HepG2 (cell line): ENCODE data around the gene ZC3H8. TPM values are rescaled to one million over a fixed set of nuclear protein-coding genes. Genes with fewer than 3 reads are reported as not detected.

ENCODE experiments used
- ATAC-seq: fragments of 200-7000 bp; cut with Tn5 transposase; 3 replicates; pipeline ENCODE4 v1.9.1; 2020; ENCODE audit warnings: mild to moderate bottlenecking, moderate library complexity
- BruUV-seq: library from RNA; stranded (reverse); fragments of 400-500 nt; replicated peaks from 2 replicates; lab custom pipeline; 2021; lab: Mats Ljungman, UMichigan
- CTCF ChIA-PET: fragments of 300-600 bp; formaldehyde crosslinking; extraction: SDS; loops from one replicate; lab custom pipeline; 2021; ENCODE audit warnings: low total read pairs, inconsistent platforms, low intra/inter-chr PET ratio; lab: Yijun Ruan, JAX
- POLR2A ChIA-PET: fragments of 350-600 bp; sonication (Branson Sonifier 250); formaldehyde crosslinking; loops from one replicate; lab custom pipeline; 2020; ENCODE audit warnings: antibody characterized with exemption, inconsistent platforms; lab: Yijun Ruan, JAX
- DNase-seq: peaks from one replicate; pipeline ENCODE4 v3.0.0-alpha.2; 2015; ENCODE audit warnings: low spot score
- FAIRE-seq: peaks from 3 replicates; lab custom pipeline; 2011; peaks lifted over from hg19 to GRCh38; lab: Jason Lieb, UNC
- H2AFZ ChIP-seq: one replicate; pipeline ENCODE4 v1.6.1; 2011; ENCODE audit warnings: low read length, inconsistent platforms
- H3K27ac ChIP-seq: fragments of 300-600 bp; 3 replicates; pipeline ENCODE4 v1.8.0; 2011; ENCODE audit warnings: mixed run types, mild to moderate bottlenecking, mixed read lengths, low read length, inconsistent platforms; ENCODE audit not compliant: insufficient read depth; ENCODE audit errors: extremely low read length
- H3K27me3 ChIP-seq, 2 experiments: fragments of 200-600 bp in 1 of 2; 2 replicates in 1 of 2; 3 replicates in 1 of 2; pipeline versions ENCODE4 v1.6.0 to v1.8.0; 2011; ENCODE audit warnings: low read length in 2 of 2, mild to moderate bottlenecking in 2 of 2, moderate library complexity in 2 of 2, inconsistent platforms in 1 of 2; ENCODE audit not compliant: insufficient read depth in 2 of 2, control insufficient read depth in 1 of 2
- H3K36me3 ChIP-seq, 2 experiments: fragments of 200-600 bp in 1 of 2; replicated peaks in 1 of 2; 2 replicates in 1 of 2; 3 replicates in 1 of 2; pipeline versions ENCODE4 v1.5.1 to v1.8.0; 2011; ENCODE audit warnings: low read length in 2 of 2, inconsistent platforms in 1 of 2; ENCODE audit not compliant: insufficient read depth in 2 of 2, control insufficient read depth in 1 of 2
- H3K4me1 ChIP-seq: 2 replicates; pipeline ENCODE4 v1.5.1; 2012; ENCODE audit warnings: low read length, inconsistent platforms; ENCODE audit not compliant: insufficient read depth
- H3K4me2 ChIP-seq: 2 replicates; pipeline ENCODE4 v1.6.0; 2011; ENCODE audit warnings: low read depth, low read length, inconsistent platforms
- H3K4me3 ChIP-seq, 3 experiments: fragments of 200-600 bp in 1 of 3; sonication (generic), shearing (Covaris generic) in 1 of 3; replicated peaks in 1 of 3; 2 replicates each; pipeline ENCODE4 v1.5.1; 2011 to 2016; ENCODE audit warnings: low read length in 3 of 3, inconsistent platforms in 2 of 3, low read depth in 2 of 3, mild to moderate bottlenecking in 2 of 3, control low read depth in 1 of 3, mixed read lengths in 1 of 3; ENCODE audit not compliant: insufficient read depth in 1 of 3
- H3K79me2 ChIP-seq: one replicate; pipeline ENCODE4 v1.6.1; 2011; ENCODE audit warnings: low read length, inconsistent platforms; ENCODE audit not compliant: insufficient read depth
- H3K9ac ChIP-seq: 2 replicates; pipeline ENCODE4 v1.6.0; 2011; ENCODE audit warnings: mild to moderate bottlenecking, low read depth, low read length, inconsistent platforms; ENCODE audit not compliant: insufficient read depth
- H3K9me3 ChIP-seq: 2 replicates; pipeline ENCODE4 v1.5.1; 2012; ENCODE audit warnings: mild to moderate bottlenecking, low read length
- H4K20me1 ChIP-seq: 2 replicates; pipeline ENCODE4 v1.6.0; 2011; ENCODE audit warnings: inconsistent platforms, mild to moderate bottlenecking, low read length, moderate library complexity; ENCODE audit not compliant: insufficient read depth
- HNRNPUL1 ChIP-seq: fragments of 200-400 bp; formaldehyde crosslinking; IDR thresholded peaks from 2 replicates; pipeline ENCODE4 v1.6.1; 2017; ENCODE audit warnings: low read depth, mild to moderate bottlenecking, low read length, moderate library complexity
- POLR2A ChIP-seq, 2 experiments: IDR thresholded peaks; 2 replicates each; pipeline ENCODE4 v1.6.1; 2011; ENCODE audit warnings: low read depth in 2 of 2, low read length in 2 of 2, mild to moderate bottlenecking in 1 of 2, moderate library complexity in 1 of 2; ENCODE audit not compliant: insufficient read depth in 1 of 2
- RBM39 ChIP-seq: fragments of 200-400 bp; formaldehyde crosslinking; IDR thresholded peaks from one replicate; pipeline ENCODE4 v1.6.1; 2018; ENCODE audit warnings: antibody characterized with exemption, mild to moderate bottlenecking, low read depth, low read length; ENCODE audit not compliant: poor library complexity, severe bottlenecking
- RFX5 ChIP-seq: IDR thresholded peaks from 2 replicates; pipeline ENCODE4 v1.6.1; 2011; ENCODE audit warnings: low read depth, low read length, improper control_type of control experiment
- SALL2 ChIP-seq: sonication (generic); formaldehyde crosslinking; IDR thresholded peaks from 2 replicates; pipeline ENCODE4 v1.8.1; 2023; ENCODE audit warnings: mild to moderate bottlenecking, missing genetic modification reagents, inconsistent platforms
- THAP11 ChIP-seq: IDR thresholded peaks from 2 replicates; pipeline ENCODE4 v1.6.1; 2016; ENCODE audit warnings: missing biosample characterization, missing genetic modification reagents
- ZNF33B ChIP-seq: sonication (generic); formaldehyde crosslinking; IDR thresholded peaks from 2 replicates; pipeline ENCODE4 v1.5.1; 2020; ENCODE audit warnings: mild to moderate bottlenecking, missing genetic modification reagents
- ZNF350 ChIP-seq: sonication (generic); formaldehyde crosslinking; IDR thresholded peaks from 2 replicates; pipeline ENCODE4 v1.4.0; 2020; ENCODE audit warnings: mild to moderate bottlenecking, low read depth, missing genetic modification reagents, borderline replicate concordance
- ZNF431 ChIP-seq: sonication (generic); formaldehyde crosslinking; IDR thresholded peaks from 2 replicates; pipeline ENCODE4 v1.9.0; 2022; ENCODE audit warnings: missing genetic modification reagents, low read depth, mild to moderate bottlenecking, borderline replicate concordance
- WGBS: methylation state at CpG from one replicate; pipeline ENCODE4 v1.1.6; 2017; ENCODE audit warnings: low lambda C conversion rate; 5-methylcytosine and 5-hydroxymethylcytosine counted together
- in situ Hi-C: cut with HindIII; loops from 2 replicates; pipeline ENCODE4 v1.10.0; 2017; ENCODE audit warnings: low pct_unique_long_range_greater_than_20kb; ENCODE audit not compliant: extremely low pct_ligation_motif_present
- intact Hi-C: fragments of 100-400 bp; cut with micrococcal nuclease; formaldehyde crosslinking; loops from one replicate; pipeline ENCODE4 v1.10.0; 2022; ENCODE audit not compliant: unreplicated experiment
- polyA plus RNA-seq, 8 experiments: library from polyadenylated mRNA; depleted of rRNA in 3 of 8; stranded (reverse) in 7 of 8; unstranded in 1 of 8; fragments of >200 nt; fragmentation: Illumina TruSeq in 4 of 8; extraction: Trizol in 4 of 8; gene quantifications; 2 replicates each; pipeline versions ENCODE4 v1.2.1 to v1.2.3, GENCODE V29; 2011 to 2016; ENCODE audit warnings: low read depth in 4 of 8, missing spikeins in 1 of 8, mixed read lengths in 1 of 8; ENCODE audit not compliant: insufficient read depth in 1 of 8
- total RNA-seq, 5 experiments: library from RNA; depleted of rRNA; stranded (reverse); fragments of >200 nt; fragmentation: Illumina TruSeq; extraction: Trizol; gene quantifications; 2 replicates each; pipeline ENCODE4 v1.2.3, GENCODE V29; 2016; ENCODE audit warnings: low read depth in 1 of 5
- TF ChIP-seq, protein P1 (sequence below): sonication (generic); formaldehyde crosslinking; IDR thresholded peaks from 2 replicates; pipeline ENCODE4 v1.5.0; 2020; ENCODE audit warnings: mild to moderate bottlenecking, missing genetic modification reagents
- TF ChIP-seq, protein P2 (sequence below): sonication (generic); formaldehyde crosslinking; IDR thresholded peaks from 2 replicates; pipeline ENCODE4 v1.8.1; 2022; ENCODE audit warnings: low read depth, mild to moderate bottlenecking, missing genetic modification reagents
- TF ChIP-seq, protein P3 (sequence below): sonication (generic); formaldehyde crosslinking; IDR thresholded peaks from 2 replicates; pipeline ENCODE4 v1.4.0; 2020; ENCODE audit warnings: mild to moderate bottlenecking, missing genetic modification reagents

Gene ZC3H8
- total and polyA plus RNA-seq, 2 of the 13 experiments (the other 11 are each of a cell fraction or from before 2014, with no cell fraction given): 4.5 to 17.0 TPM

DNA sequence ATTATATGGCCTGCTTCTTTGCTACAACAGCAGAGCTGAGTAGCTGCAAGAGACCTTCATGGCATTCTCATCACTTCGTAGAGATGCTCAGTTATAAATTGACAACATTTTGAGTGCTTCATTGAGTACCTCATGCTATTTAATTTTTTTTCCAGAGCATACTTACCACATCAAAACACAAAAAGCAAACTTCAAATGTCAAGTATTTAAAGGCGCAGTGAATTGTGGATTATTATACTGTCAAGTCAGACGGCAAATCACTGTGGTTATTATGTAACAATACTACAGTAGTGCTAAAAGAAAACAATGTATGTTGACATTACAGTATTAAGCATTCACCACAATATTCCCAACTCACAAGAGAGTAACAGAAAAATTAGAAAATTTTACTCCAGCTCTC lies 12.5 kb downstream of the ZC3H8 start:
- Histone ChIP-seq H3K4me2 (no peak overlapping the region), H3K36me3 (peaks cover 9 to 22% of the 10 kb centered on the region in 2 experiments), H3K27me3 (no peaks in the 10 kb centered on the region), H3K9ac (no peak overlapping the region), H3K4me3 (no peak overlapping the region), H3K9me3 (no peaks in the 10 kb centered on the region), H3K27ac (no peak overlapping the region), H3K4me1 (peaks cover 8% of the 10 kb centered on the region; the same call in 1 of the 2 replicates), H3K79me2 (no peaks in the 10 kb centered on the region), H4K20me1 (no peaks in the 10 kb centered on the region), H2AFZ (no peak overlapping the region)
- ChIA-PET CTCF (no interaction called here), POLR2A (no interaction called here)
- BruUV-seq: no TSS peak
- no peak for ATAC-seq
- in situ Hi-C loops: no loop called here
- no peak for DNase-seq
- WGBS: 94% methylated on average over 3 of the region's 3 CpGs
- intact Hi-C loops: no loop called here
- FAIRE-seq: no peak
- TF ChIP-seq RFX5 (no peak), RBM39 (no peak), THAP11 (CRISPR knock-in tag) (no peak), SALL2 (CRISPR knock-in tag) (no peak), ZNF350 (CRISPR knock-in tag) (no peak), HNRNPUL1 (no peak), ZNF33B (CRISPR knock-in tag) (no peak), POLR2A (IDR thresholded peaks at IDR 0.05; ENCODE audit: insufficient read depth in 1 of 2, low read depth in 2 of 2, low read length in 2 of 2) (no peak), ZNF431 (CRISPR knock-in tag) (no peak)
- TF ChIP-seq, protein P1, sequence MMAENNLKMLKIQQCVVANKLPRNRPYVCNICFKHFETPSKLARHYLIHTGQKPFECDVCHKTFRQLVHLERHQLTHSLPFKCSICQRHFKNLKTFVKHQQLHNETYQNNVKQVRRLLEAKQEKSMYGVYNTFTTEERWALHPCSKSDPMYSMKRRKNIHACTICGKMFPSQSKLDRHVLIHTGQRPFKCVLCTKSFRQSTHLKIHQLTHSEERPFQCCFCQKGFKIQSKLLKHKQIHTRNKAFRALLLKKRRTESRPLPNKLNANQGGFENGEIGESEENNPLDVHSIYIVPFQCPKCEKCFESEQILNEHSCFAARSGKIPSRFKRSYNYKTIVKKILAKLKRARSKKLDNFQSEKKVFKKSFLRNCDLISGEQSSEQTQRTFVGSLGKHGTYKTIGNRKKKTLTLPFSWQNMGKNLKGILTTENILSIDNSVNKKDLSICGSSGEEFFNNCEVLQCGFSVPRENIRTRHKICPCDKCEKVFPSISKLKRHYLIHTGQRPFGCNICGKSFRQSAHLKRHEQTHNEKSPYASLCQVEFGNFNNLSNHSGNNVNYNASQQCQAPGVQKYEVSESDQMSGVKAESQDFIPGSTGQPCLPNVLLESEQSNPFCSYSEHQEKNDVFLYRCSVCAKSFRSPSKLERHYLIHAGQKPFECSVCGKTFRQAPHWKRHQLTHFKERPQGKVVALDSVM (CRISPR knock-in tag): no peak
- TF ChIP-seq, protein P2, sequence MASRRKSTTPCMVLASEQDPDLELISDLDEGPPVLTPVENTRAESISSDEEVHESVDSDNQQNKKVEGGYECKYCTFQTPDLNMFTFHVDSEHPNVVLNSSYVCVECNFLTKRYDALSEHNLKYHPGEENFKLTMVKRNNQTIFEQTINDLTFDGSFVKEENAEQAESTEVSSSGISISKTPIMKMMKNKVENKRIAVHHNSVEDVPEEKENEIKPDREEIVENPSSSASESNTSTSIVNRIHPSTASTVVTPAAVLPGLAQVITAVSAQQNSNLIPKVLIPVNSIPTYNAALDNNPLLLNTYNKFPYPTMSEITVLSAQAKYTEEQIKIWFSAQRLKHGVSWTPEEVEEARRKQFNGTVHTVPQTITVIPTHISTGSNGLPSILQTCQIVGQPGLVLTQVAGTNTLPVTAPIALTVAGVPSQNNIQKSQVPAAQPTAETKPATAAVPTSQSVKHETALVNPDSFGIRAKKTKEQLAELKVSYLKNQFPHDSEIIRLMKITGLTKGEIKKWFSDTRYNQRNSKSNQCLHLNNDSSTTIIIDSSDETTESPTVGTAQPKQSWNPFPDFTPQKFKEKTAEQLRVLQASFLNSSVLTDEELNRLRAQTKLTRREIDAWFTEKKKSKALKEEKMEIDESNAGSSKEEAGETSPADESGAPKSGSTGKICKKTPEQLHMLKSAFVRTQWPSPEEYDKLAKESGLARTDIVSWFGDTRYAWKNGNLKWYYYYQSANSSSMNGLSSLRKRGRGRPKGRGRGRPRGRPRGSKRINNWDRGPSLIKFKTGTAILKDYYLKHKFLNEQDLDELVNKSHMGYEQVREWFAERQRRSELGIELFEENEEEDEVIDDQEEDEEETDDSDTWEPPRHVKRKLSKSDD (CRISPR knock-in tag): no peak
- TF ChIP-seq, protein P3, sequence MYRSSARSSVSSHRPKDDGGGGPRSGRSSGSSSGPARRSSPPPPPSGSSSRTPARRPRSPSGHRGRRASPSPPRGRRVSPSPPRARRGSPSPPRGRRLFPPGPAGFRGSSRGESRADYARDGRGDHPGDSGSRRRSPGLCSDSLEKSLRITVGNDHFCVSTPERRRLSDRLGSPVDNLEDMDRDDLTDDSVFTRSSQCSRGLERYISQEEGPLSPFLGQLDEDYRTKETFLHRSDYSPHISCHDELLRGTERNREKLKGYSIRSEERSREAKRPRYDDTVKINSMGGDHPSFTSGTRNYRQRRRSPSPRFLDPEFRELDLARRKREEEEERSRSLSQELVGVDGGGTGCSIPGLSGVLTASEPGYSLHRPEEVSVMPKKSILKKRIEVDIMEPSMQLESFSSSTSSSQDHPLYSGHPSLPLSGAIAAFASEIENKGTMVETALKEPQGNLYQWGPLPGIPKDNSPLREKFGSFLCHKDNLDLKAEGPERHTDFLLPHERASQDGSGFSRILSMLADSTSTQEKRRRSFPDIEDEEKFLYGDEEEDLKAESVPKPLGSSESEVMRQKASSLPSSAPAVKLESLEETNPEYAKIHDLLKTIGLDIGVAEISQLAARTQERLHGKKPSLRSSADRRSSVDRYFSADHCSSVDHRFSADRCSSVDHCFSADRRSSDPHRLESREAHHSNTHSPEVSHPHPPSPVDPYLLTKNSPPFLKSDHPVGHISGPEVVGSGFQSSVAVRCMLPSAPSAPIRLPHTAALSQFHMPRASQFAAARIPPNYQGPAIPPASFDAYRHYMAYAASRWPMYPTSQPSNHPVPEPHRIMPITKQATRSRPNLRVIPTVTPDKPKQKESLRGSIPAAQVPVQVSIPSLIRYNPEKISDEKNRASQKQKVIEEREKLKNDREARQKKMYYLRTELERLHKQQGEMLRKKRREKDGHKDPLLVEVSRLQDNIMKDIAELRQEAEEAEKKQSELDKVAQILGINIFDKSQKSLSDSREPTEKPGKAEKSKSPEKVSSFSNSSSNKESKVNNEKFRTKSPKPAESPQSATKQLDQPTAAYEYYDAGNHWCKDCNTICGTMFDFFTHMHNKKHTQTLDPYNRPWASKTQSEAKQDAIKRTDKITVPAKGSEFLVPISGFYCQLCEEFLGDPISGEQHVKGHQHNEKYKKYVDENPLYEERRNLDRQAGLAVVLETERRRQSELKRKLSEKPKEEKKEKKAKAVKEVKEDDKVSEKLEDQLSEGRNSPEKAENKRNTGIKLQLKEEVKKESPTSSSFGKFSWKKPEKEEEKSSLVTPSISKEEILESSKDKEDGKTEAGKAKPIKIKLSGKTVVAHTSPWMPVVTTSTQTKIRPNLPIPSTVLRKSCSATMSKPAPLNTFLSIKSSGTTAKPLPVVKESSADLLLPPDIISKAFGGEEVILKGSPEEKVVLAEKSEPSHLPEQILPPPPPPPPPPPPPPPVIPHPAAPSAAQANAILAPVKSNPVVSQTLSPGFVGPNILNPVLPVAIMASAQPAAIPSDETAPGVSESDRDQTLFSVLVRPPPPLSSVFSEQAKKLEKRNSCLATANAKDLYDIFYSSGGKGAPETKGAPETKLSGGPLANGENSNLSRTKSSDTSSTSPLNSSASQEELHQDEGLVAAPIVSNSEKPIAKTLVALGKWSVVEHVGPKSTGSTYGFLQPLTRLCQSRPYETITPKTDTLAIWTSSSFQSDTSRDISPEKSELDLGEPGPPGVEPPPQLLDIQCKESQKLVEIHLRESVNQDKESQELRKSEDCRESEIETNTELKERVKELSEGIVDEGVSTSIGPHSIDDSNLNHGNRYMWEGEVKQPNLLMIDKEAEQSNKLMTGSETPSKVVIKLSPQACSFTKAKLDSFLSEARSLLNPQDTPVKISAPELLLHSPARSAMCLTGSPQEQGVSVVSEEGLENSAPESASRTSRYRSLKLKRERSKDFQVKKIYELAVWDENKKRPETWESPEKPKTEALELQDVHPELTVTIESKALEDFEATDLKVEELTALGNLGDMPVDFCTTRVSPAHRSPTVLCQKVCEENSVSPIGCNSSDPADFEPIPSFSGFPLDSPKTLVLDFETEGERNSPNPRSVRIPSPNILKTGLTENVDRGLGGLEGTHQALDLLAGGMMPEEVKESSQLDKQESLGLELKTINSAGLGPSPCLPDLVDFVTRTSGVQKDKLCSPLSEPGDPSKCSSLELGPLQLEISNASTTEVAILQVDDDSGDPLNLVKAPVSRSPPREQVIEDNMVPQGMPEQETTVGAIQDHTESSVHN (CRISPR knock-in tag): no peak
